HEK293T (cell line): Measurements from ENCODE around the gene SMAD5.

Experiments used
- CTCF ChIA-PET: fragments of 350-600 bp; formaldehyde crosslinking; extraction: SDS; loops from one replicate; lab custom pipeline; 2021; ENCODE audit warnings: antibody characterized with exemption, inconsistent platforms; lab: Yijun Ruan, JAX
- POLR2A ChIA-PET: fragments of 350-600 bp; formaldehyde crosslinking; extraction: SDS; loops from one replicate; lab custom pipeline; 2020; ENCODE audit warnings: antibody characterized with exemption, inconsistent platforms; lab: Yijun Ruan, JAX
- DNase-seq: peaks from one replicate; pipeline ENCODE4 v3.0.0; 2012; ENCODE audit warnings: mixed read lengths; ENCODE audit errors: extremely low spot score
- ARNT ChIP-seq: fragments of 450-650 bp; IDR thresholded peaks from 2 replicates; pipeline ENCODE4 v1.6.1; 2017; ENCODE audit warnings: mild to moderate bottlenecking
- BHLHE40 ChIP-seq: fragments of 450-650 bp; IDR thresholded peaks from 2 replicates; pipeline ENCODE4 v1.6.1; 2016; ENCODE audit warnings: mild to moderate bottlenecking, moderate library complexity, borderline replicate concordance
- CTBP1 ChIP-seq: fragments of 450-650 bp; IDR thresholded peaks from 2 replicates; pipeline ENCODE4 v1.6.1; 2016; ENCODE audit warnings: borderline replicate concordance
- ELF4 ChIP-seq: fragments of 450-650 bp; IDR thresholded peaks from 2 replicates; pipeline ENCODE4 v1.6.1; 2017; ENCODE audit warnings: antibody characterized with exemption
- FOXA1 ChIP-seq: fragments of 450-650 bp; IDR thresholded peaks from 2 replicates; pipeline ENCODE4 v1.6.1; 2016; ENCODE audit warnings: mild to moderate bottlenecking
- FOXK2 ChIP-seq: fragments of 450-650 bp; IDR thresholded peaks from 2 replicates; pipeline ENCODE4 v1.6.1; 2016; ENCODE audit warnings: mild to moderate bottlenecking
- FOXM1 ChIP-seq: fragments of 450-650 bp; IDR thresholded peaks from 2 replicates; pipeline ENCODE4 v1.6.1; 2017; ENCODE audit warnings: mild to moderate bottlenecking, borderline replicate concordance
- HDGF ChIP-seq: fragments of 450-650 bp; IDR thresholded peaks from 2 replicates; pipeline ENCODE4 v1.6.1; 2017; ENCODE audit warnings: antibody characterized with exemption, borderline replicate concordance
- L3MBTL2 ChIP-seq: fragments of 450-650 bp; conservative IDR thresholded peaks from 2 replicates; pipeline ENCODE4 v1.6.1; 2016; ENCODE audit warnings: mild to moderate bottlenecking
- LEF1 ChIP-seq: fragments of 450-650 bp; IDR thresholded peaks from 2 replicates; pipeline ENCODE4 v1.6.1; 2017; ENCODE audit warnings: mild to moderate bottlenecking, borderline replicate concordance
- NFRKB ChIP-seq: fragments of 450-650 bp; IDR thresholded peaks from 2 replicates; pipeline ENCODE4 v1.6.1; 2016; ENCODE audit warnings: mild to moderate bottlenecking, moderate library complexity
- PKNOX1 ChIP-seq: fragments of 450-650 bp; IDR thresholded peaks from 2 replicates; pipeline ENCODE4 v1.6.1; 2016
- SP1 ChIP-seq: fragments of 450-650 bp; IDR thresholded peaks from 2 replicates; pipeline ENCODE4 v1.6.1; 2017
- SUZ12 ChIP-seq: fragments of 450-650 bp; IDR thresholded peaks from 2 replicates; pipeline ENCODE4 v1.6.1; 2016; ENCODE audit warnings: mild to moderate bottlenecking
- TARDBP ChIP-seq: fragments of 450-650 bp; IDR thresholded peaks from 2 replicates; pipeline ENCODE4 v1.6.1; 2016
- ZNF384 ChIP-seq: fragments of 450-650 bp; IDR thresholded peaks from 2 replicates; pipeline ENCODE4 v1.6.1; 2016

SMAD5 gene

GRCh38 chr5:136090319-136090718 is 42.3 kb upstream of the SMAD5 start:
- CTCF ChIA-PET: no interaction called here
- TF ChIP-seq ELF4: no peak
- TF ChIP-seq SP1: no peak
- no peak for TF ChIP-seq SUZ12
- TF ChIP-seq NFRKB: no peak
- TF ChIP-seq FOXK2: no peak
- no peak for TF ChIP-seq TARDBP
- POLR2A ChIA-PET: no interaction called here
- no peak for DNase-seq

- no peak for DNase-seq
- ChIA-PET POLR2A (no interaction called here), CTCF (no interaction called here)
- TF ChIP-seq HDGF (no peak), ELF4 (no peak), SP1 (no peak), ARNT (no peak), SUZ12 (no peak), ZNF384 (no peak), FOXK2 (no peak), L3MBTL2 (no peak), TARDBP (no peak), NFRKB (no peak), LEF1 (no peak), FOXM1 (no peak), PKNOX1 (no peak)
Measured at GRCh38 chr5:136094189-136094912, 38.3 kb upstream of the SMAD5 start.

- no peak for TF ChIP-seq L3MBTL2
- TF ChIP-seq TARDBP: no peak
- no peak for TF ChIP-seq SP1
- ChIA-PET CTCF (interaction anchor here (1.0 kb wide), 1 partner anchor 11 kb away, joined by 3 read pairs; no protein-coding TSS in a partner anchor), POLR2A (no interaction called here)
- DNase-seq: no peak
Measured at GRCh38 chr5:136094913-136095641, 37.6 kb upstream of the SMAD5 start.

GRCh38 chr5:136098176-136098575 is 34.5 kb upstream of the SMAD5 start:
- CTCF ChIA-PET: interaction anchor here (0.6 kb wide), 1 partner anchor 532 kb away, joined by 6 read pairs; no protein-coding TSS in a partner anchor
- no peak for TF ChIP-seq BHLHE40
- no peak for DNase-seq
- POLR2A ChIA-PET: no interaction called here

GRCh38 chr5:136099870-136100269 is 32.8 kb upstream of the SMAD5 start:
- DNase-seq: no peak
- CTCF ChIA-PET: no interaction called here
- POLR2A ChIA-PET: no interaction called here
- TF ChIP-seq TARDBP: no peak
- no peak for TF ChIP-seq LEF1
- no peak for TF ChIP-seq ELF4
- no peak for TF ChIP-seq HDGF
- no peak for TF ChIP-seq FOXA1
- TF ChIP-seq SP1: no peak
- TF ChIP-seq FOXM1: no peak
- no peak for TF ChIP-seq BHLHE40
- no peak for TF ChIP-seq L3MBTL2
- TF ChIP-seq ARNT: no peak
- no peak for TF ChIP-seq ZNF384
- no peak for TF ChIP-seq PKNOX1
- TF ChIP-seq FOXK2: no peak
- no peak for TF ChIP-seq CTBP1
- no peak for TF ChIP-seq SUZ12
- no peak for TF ChIP-seq NFRKB

GRCh38 chr5:136101884-136102283 is 30.8 kb upstream of the SMAD5 start:
- POLR2A ChIA-PET: no interaction called here
- TF ChIP-seq ZNF384 (no peak), CTBP1 (no peak), LEF1 (no peak), NFRKB (no peak), FOXA1 (no peak), HDGF (no peak)
- CTCF ChIA-PET: interaction anchor here (0.9 to 2.1 kb wide), 2 partner anchors 20 to 40 kb away, joined by 3 to 7 read pairs; no protein-coding TSS in a partner anchor
- DNase-seq: no peak

- ChIA-PET POLR2A (no interaction called here), CTCF (interaction anchor here (0.6 to 2.1 kb wide), 3 partner anchors 10 to 63 kb away, joined by 3 to 7 read pairs (median 3); no protein-coding TSS in a partner anchor)
- DNase-seq: no peak
- TF ChIP-seq FOXK2 (no peak), ARNT (no peak)
Measured at GRCh38 chr5:136103118-136103517, 29.5 kb upstream of the SMAD5 start.
